ENCODE measurements around the gene IFT88. TPM values are rescaled to one million over a fixed set of nuclear protein-coding genes. Genes with fewer than 3 reads are reported as not detected.

Gene IFT88
- total and polyA plus RNA-seq, 9 of the 15 experiments (the other 6 are each of a cell fraction or from before 2014, with no cell fraction given): 8.3 to 13.5 (median 10.0) TPM

GRCh38 chr13:20566468-20566897, 474 bp upstream of the IFT88 start (continued):
- TF ChIP-seq ZBTB33 (CRISPR knock-in tag; IDR thresholded peaks at IDR 0.05) (no peak), ZNF316 (IDR thresholded peaks at IDR 0.05) (peak; percentile 45), JUND (IDR thresholded peaks at IDR 0.05; ENCODE audit: borderline replicate concordance, low read depth, low read length) (peak; percentile 23; the same call in 1 of the 2 replicates), JUND (tag; IDR thresholded peaks at IDR 0.05; ENCODE audit: borderline replicate concordance, low read depth, low read length) (no peak; the same call in 2 of the 3 replicates), ZEB2 (IDR thresholded peaks at IDR 0.05) (peak; percentile 71; the same call in 1 of the 2 replicates), BHLHE40 (IDR thresholded peaks at IDR 0.05; ENCODE audit: low read length) (peak; percentile 59; the same call in 1 of the 2 replicates), CREM (IDR thresholded peaks at IDR 0.05; ENCODE audit: low read depth) (peak; percentile 25; the same call in 1 of the 2 replicates)

- Histone ChIP-seq H3K27me3 (ENCODE audit: control insufficient read depth in 2 of 2, insufficient read depth in 2 of 2, low read length in 2 of 2) (no peaks in the 10 kb centered on the region), H3K4me2 (ENCODE audit: insufficient read depth, low read length) (peak overlapping the region; percentile 86), H2AFZ (ENCODE audit: low read depth, low read length) (peak overlapping the region; percentile 92), H3K9me3 (replicated peaks; ENCODE audit: control insufficient read depth, insufficient read depth, low read depth, low read length) (peaks cover 5% of the 10 kb centered on the region; the same call in 1 of the 2 replicates), H4K20me1 (replicated peaks; ENCODE audit: control insufficient read depth, insufficient read depth, low read length) (no peaks in the 10 kb centered on the region), H3K36me3 (ENCODE audit: control insufficient read depth, insufficient read depth, low read length) (no peaks in the 10 kb centered on the region), H3K9ac (ENCODE audit: insufficient read depth in 1 of 2, low read depth in 2 of 2, low read length in 2 of 2) (peak overlapping the region; percentile 33 to 90; a peak in 3 of 4 replicates), H3K79me2 (ENCODE audit: control insufficient read depth, insufficient read depth, low read length) (peaks cover 13% of the 10 kb centered on the region; the same call in 2 of the 3 replicates), H3K27ac (ENCODE audit: extremely low read depth, low read depth, low read length) (peak overlapping the region; percentile 95), H3K9me1 (ENCODE audit: control insufficient read depth, insufficient read depth, low read length) (no peaks in the 10 kb centered on the region), H3K4me1 (replicated peaks in 1 of 2; ENCODE audit: control insufficient read depth in 2 of 2, insufficient read depth in 2 of 2, low read length in 2 of 2) (no peaks in the 10 kb centered on the region; a peak in 1 of 5 replicates), H3K4me3 (peak overlapping the region; percentile 77)
- FAIRE-seq (peak; percentile 19), DNase-seq (ENCODE audit: extremely low read depth in 1 of 4, low spot score in 3 of 4) (no peak), ATAC-seq (no peak)
- ChIA-PET POLR2A (interaction anchor here (3.0 kb wide), 1 partner anchor 14 kb away, joined by 9 read pairs; no protein-coding TSS in a partner anchor), CTCF (ENCODE audit: low intra/inter-chr PET ratio) (no interaction called here)
- intact Hi-C loops (cut with micrococcal nuclease): no loop called here
- TSS peak; percentile 72 for BruUV-seq (replicated peaks)
- 10% methylated on average over 9 of the region's 9 CpGs for WGBS (ENCODE audit: insufficient coverage, low coverage, missing lambda C conversion rate)
- in situ Hi-C loops (cut with MboI): no loop called here
- TF ChIP-seq MAFK (IDR thresholded peaks at IDR 0.05; ENCODE audit: low read length) (no peak), EP300 (IDR thresholded peaks at IDR 0.05; ENCODE audit: low read length) (no peak), TAF9B (IDR thresholded peaks at IDR 0.05; ENCODE audit: partially characterized antibody) (no peak), ZNF395 (CRISPR knock-in tag; IDR thresholded peaks at IDR 0.05) (no peak), L3MBTL2 (IDR thresholded peaks at IDR 0.05) (peak; percentile 54), E2F6 (IDR thresholded peaks at IDR 0.05; ENCODE audit: borderline replicate concordance in 1 of 2, extremely low read depth in 1 of 2, insufficient read depth in 1 of 2, insufficient read length in 1 of 2, low read depth in 1 of 2, low read length in 1 of 2, poor library complexity in 1 of 2, severe bottlenecking in 1 of 2) (peak in 1 of 2 experiments; percentile 43), NCOA6 (IDR thresholded peaks at IDR 0.05) (no peak), LARP7 (IDR thresholded peaks at IDR 0.05) (no peak), PKNOX1 (IDR thresholded peaks at IDR 0.05) (no peak), MCM3 (IDR thresholded peaks at IDR 0.05) (no peak)
Observed at GRCh38 chr13:20567881-20568528, 1.0 kb downstream of the IFT88 start.

Measured in K562 (cell line).